HepG2 (cell line): ENCODE results near the gene MUC13. TPM values are rescaled to one million over a fixed set of nuclear protein-coding genes. Genes with fewer than 3 reads are reported as not detected.

ENCODE experiments used
- ATAC-seq: fragments of 200-7000 bp; cut with Tn5 transposase; 3 replicates; pipeline ENCODE4 v1.9.1; 2020; ENCODE audit warnings: mild to moderate bottlenecking, moderate library complexity
- BruUV-seq: library from RNA; stranded (reverse); fragments of 400-500 nt; replicated peaks from 2 replicates; lab custom pipeline; 2021; lab: Mats Ljungman, UMichigan
- CTCF ChIA-PET: fragments of 300-600 bp; formaldehyde crosslinking; extraction: SDS; loops from one replicate; lab custom pipeline; 2021; ENCODE audit warnings: low total read pairs, inconsistent platforms, low intra/inter-chr PET ratio; lab: Yijun Ruan, JAX
- POLR2A ChIA-PET: fragments of 350-600 bp; sonication (Branson Sonifier 250); formaldehyde crosslinking; loops from one replicate; lab custom pipeline; 2020; ENCODE audit warnings: antibody characterized with exemption, inconsistent platforms; lab: Yijun Ruan, JAX
- DNase-seq: peaks from one replicate; pipeline ENCODE4 v3.0.0-alpha.2; 2015; ENCODE audit warnings: low spot score
- FAIRE-seq: peaks from 3 replicates; lab custom pipeline; 2011; peaks lifted over from hg19 to GRCh38; lab: Jason Lieb, UNC
- H2AFZ ChIP-seq: one replicate; pipeline ENCODE4 v1.6.1; 2011; ENCODE audit warnings: low read length, inconsistent platforms
- H3K27ac ChIP-seq: fragments of 300-600 bp; 3 replicates; pipeline ENCODE4 v1.8.0; 2011; ENCODE audit warnings: mixed run types, mild to moderate bottlenecking, mixed read lengths, low read length, inconsistent platforms; ENCODE audit not compliant: insufficient read depth; ENCODE audit errors: extremely low read length
- H3K27me3 ChIP-seq, 2 experiments: fragments of 200-600 bp in 1 of 2; 2 replicates in 1 of 2; 3 replicates in 1 of 2; pipeline versions ENCODE4 v1.6.0 to v1.8.0; 2011; ENCODE audit warnings: low read length in 2 of 2, mild to moderate bottlenecking in 2 of 2, moderate library complexity in 2 of 2, inconsistent platforms in 1 of 2; ENCODE audit not compliant: insufficient read depth in 2 of 2, control insufficient read depth in 1 of 2
- H3K36me3 ChIP-seq, 2 experiments: fragments of 200-600 bp in 1 of 2; replicated peaks in 1 of 2; 2 replicates in 1 of 2; 3 replicates in 1 of 2; pipeline versions ENCODE4 v1.5.1 to v1.8.0; 2011; ENCODE audit warnings: low read length in 2 of 2, inconsistent platforms in 1 of 2; ENCODE audit not compliant: insufficient read depth in 2 of 2, control insufficient read depth in 1 of 2
- H3K4me1 ChIP-seq: 2 replicates; pipeline ENCODE4 v1.5.1; 2012; ENCODE audit warnings: low read length, inconsistent platforms; ENCODE audit not compliant: insufficient read depth
- H3K4me2 ChIP-seq: 2 replicates; pipeline ENCODE4 v1.6.0; 2011; ENCODE audit warnings: low read depth, low read length, inconsistent platforms
- H3K4me3 ChIP-seq, 3 experiments: fragments of 200-600 bp in 1 of 3; sonication (generic), shearing (Covaris generic) in 1 of 3; replicated peaks in 1 of 3; 2 replicates each; pipeline ENCODE4 v1.5.1; 2011 to 2016; ENCODE audit warnings: low read length in 3 of 3, inconsistent platforms in 2 of 3, low read depth in 2 of 3, mild to moderate bottlenecking in 2 of 3, control low read depth in 1 of 3, mixed read lengths in 1 of 3; ENCODE audit not compliant: insufficient read depth in 1 of 3
- H3K79me2 ChIP-seq: one replicate; pipeline ENCODE4 v1.6.1; 2011; ENCODE audit warnings: low read length, inconsistent platforms; ENCODE audit not compliant: insufficient read depth
- H3K9ac ChIP-seq: 2 replicates; pipeline ENCODE4 v1.6.0; 2011; ENCODE audit warnings: mild to moderate bottlenecking, low read depth, low read length, inconsistent platforms; ENCODE audit not compliant: insufficient read depth
- H3K9me3 ChIP-seq: 2 replicates; pipeline ENCODE4 v1.5.1; 2012; ENCODE audit warnings: mild to moderate bottlenecking, low read length
- H4K20me1 ChIP-seq: 2 replicates; pipeline ENCODE4 v1.6.0; 2011; ENCODE audit warnings: inconsistent platforms, mild to moderate bottlenecking, low read length, moderate library complexity; ENCODE audit not compliant: insufficient read depth
- CHCHD3 ChIP-seq: sonication (generic); formaldehyde crosslinking; IDR thresholded peaks from 2 replicates; pipeline ENCODE4 v1.8.0; 2022; ENCODE audit warnings: mild to moderate bottlenecking, missing genetic modification reagents, moderate library complexity
- ELF4 ChIP-seq: sonication (generic); formaldehyde crosslinking; IDR thresholded peaks from 2 replicates; pipeline ENCODE4 v1.5.0; 2020; ENCODE audit warnings: missing genetic modification reagents, mild to moderate bottlenecking, moderate library complexity, borderline replicate concordance
- GTF2F1 ChIP-seq: fragments of 150-350 bp; IDR thresholded peaks from 2 replicates; pipeline ENCODE4 v1.6.1; 2014; ENCODE audit warnings: low read length
- TSC22D2 ChIP-seq: sonication (generic); formaldehyde crosslinking; IDR thresholded peaks from 2 replicates; pipeline ENCODE4 v1.5.1; 2020; ENCODE audit warnings: missing genetic modification reagents, mild to moderate bottlenecking, borderline replicate concordance
- ZFX ChIP-seq: sonication (generic); formaldehyde crosslinking; IDR thresholded peaks from 2 replicates; pipeline ENCODE4 v1.4.0; 2020; ENCODE audit warnings: mild to moderate bottlenecking, low read depth, missing genetic modification reagents, moderate library complexity
- ZNF335 ChIP-seq: sonication (generic); formaldehyde crosslinking; IDR thresholded peaks from 2 replicates; pipeline ENCODE4 v1.4.0; 2020; ENCODE audit warnings: missing genetic modification reagents
- ZNF383 ChIP-seq: sonication (generic); formaldehyde crosslinking; IDR thresholded peaks from 2 replicates; pipeline ENCODE4 v1.4.0; 2020; ENCODE audit warnings: missing genetic modification reagents, mild to moderate bottlenecking, borderline replicate concordance
- ZNF7 ChIP-seq: IDR thresholded peaks from 2 replicates; pipeline ENCODE4 v1.6.1; 2016; ENCODE audit warnings: missing biosample characterization, missing genetic modification reagents
- ZNF790 ChIP-seq: sonication (generic); formaldehyde crosslinking; IDR thresholded peaks from 2 replicates; pipeline ENCODE4 v1.8.0; 2022; ENCODE audit warnings: missing genetic modification reagents, mild to moderate bottlenecking, borderline replicate concordance
- WGBS: methylation state at CpG from one replicate; pipeline ENCODE4 v1.1.6; 2017; ENCODE audit warnings: low lambda C conversion rate; 5-methylcytosine and 5-hydroxymethylcytosine counted together
- in situ Hi-C: cut with HindIII; loops from 2 replicates; pipeline ENCODE4 v1.10.0; 2017; ENCODE audit warnings: low pct_unique_long_range_greater_than_20kb; ENCODE audit not compliant: extremely low pct_ligation_motif_present
- intact Hi-C: fragments of 100-400 bp; cut with micrococcal nuclease; formaldehyde crosslinking; loops from one replicate; pipeline ENCODE4 v1.10.0; 2022; ENCODE audit not compliant: unreplicated experiment
- polyA plus RNA-seq, 8 experiments: library from polyadenylated mRNA; depleted of rRNA in 3 of 8; stranded (reverse) in 7 of 8; unstranded in 1 of 8; fragments of >200 nt; fragmentation: Illumina TruSeq in 4 of 8; extraction: Trizol in 4 of 8; gene quantifications; 2 replicates each; pipeline versions ENCODE4 v1.2.1 to v1.2.3, GENCODE V29; 2011 to 2016; ENCODE audit warnings: low read depth in 4 of 8, missing spikeins in 1 of 8, mixed read lengths in 1 of 8; ENCODE audit not compliant: insufficient read depth in 1 of 8
- total RNA-seq, 5 experiments: library from RNA; depleted of rRNA; stranded (reverse); fragments of >200 nt; fragmentation: Illumina TruSeq; extraction: Trizol; gene quantifications; 2 replicates each; pipeline ENCODE4 v1.2.3, GENCODE V29; 2016; ENCODE audit warnings: low read depth in 1 of 5

The MUC13 gene
- total and polyA plus RNA-seq, 2 of the 13 experiments (the other 11 are each of a cell fraction or from before 2014, with no cell fraction given): 0.04 to 1.2 TPM

- TF ChIP-seq CHCHD3 (CRISPR knock-in tag) (no peak), ZNF790 (no peak), ELF4 (CRISPR knock-in tag) (no peak)
Measured at GRCh38 chr3:124938896-124939295, 4.3 kb upstream of the MUC13 start (continued).

GRCh38 chr3:124937049-124937448 lies 2.5 kb upstream of the MUC13 start:
- no peaks in the 10 kb centered on the region for H3K9me3 ChIP-seq
- CTCF ChIA-PET: no interaction called here
- no peaks in the 10 kb centered on the region for H3K36me3 ChIP-seq
- peaks cover 23% of the 10 kb centered on the region for H3K4me1 ChIP-seq
- WGBS: 45% methylated on average over 3 of the region's 3 CpGs
- no peak overlapping the region for H3K9ac ChIP-seq
- TF ChIP-seq ZNF383 (CRISPR knock-in tag) (no peak), TSC22D2 (CRISPR knock-in tag) (no peak), ZNF7 (peak; percentile 92), ZNF335 (CRISPR knock-in tag) (no peak), GTF2F1 (no peak), ZFX (CRISPR knock-in tag) (no peak)
- no peak overlapping the region for H2AFZ ChIP-seq
- in situ Hi-C loops (no loop called here), intact Hi-C loops (no loop called here)
- H3K27me3 ChIP-seq: no peaks in the 10 kb centered on the region
- H3K4me3 ChIP-seq: no peak overlapping the region
- no peak for ATAC-seq
- POLR2A ChIA-PET: no interaction called here
- H4K20me1 ChIP-seq: no peaks in the 10 kb centered on the region
- FAIRE-seq: no peak
- no peaks in the 10 kb centered on the region for H3K79me2 ChIP-seq
- BruUV-seq: no TSS peak
- H3K27ac ChIP-seq: no peak overlapping the region
- no peak overlapping the region for H3K4me2 ChIP-seq
- no peak for DNase-seq
